HUDEP-2 (cell line): ENCODE results near the gene SETD2.

Experiments
- DNase-seq, 76 experiments: peaks; one replicate each; lab custom pipeline; 2025; ENCODE audit not compliant: unreplicated experiment in 76 of 76; lab: John Stamatoyannopoulos, UW

SETD2 gene

GRCh38 chr3:46970391-46971091 is 193.4 kb downstream of the SETD2 start:
- DNase-seq = peak in 24 of 76 experiments; percentile 5 to 56 (median 20)

DNA sequence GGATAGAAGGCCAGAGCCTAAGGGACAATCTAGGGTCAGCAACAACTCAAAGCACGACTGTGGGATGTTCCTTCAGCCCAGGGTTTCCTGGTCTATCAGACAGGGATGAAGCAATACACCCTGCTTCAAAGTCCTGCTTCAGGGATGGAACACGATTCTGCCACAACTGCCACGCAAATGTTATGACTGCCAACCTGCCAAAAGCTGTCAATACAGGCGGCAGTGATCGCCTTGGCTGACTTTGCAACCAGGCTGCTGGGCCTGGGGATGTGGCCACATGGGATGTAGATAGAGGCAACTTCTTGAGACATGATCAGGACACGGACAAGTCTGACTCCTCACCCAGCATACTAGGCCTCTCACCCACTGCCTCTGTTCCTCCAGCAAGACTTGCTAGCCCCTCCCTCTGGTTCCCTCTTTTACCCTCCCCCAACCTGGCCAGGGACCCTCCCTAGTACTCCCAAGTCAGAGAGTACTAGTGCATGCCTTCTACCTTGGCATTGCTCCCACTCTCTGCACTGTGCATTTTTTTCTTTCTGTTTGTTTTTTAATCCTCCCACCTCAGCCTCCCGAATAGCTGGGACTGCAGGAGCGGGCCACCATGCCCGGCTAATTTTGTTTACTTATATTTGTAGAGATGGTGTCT is 195.0 kb downstream of the SETD2 start:
- DNase-seq = no peak

- DNase-seq = no peak
Observed at GRCh38 chr3:46966811-46967210, 197.1 kb downstream of the SETD2 start.
